Aorta (tissue), 5 donors: Measurements from ENCODE around the gene NKX2-8. TPM values are rescaled to one million over a fixed set of nuclear protein-coding genes. Genes with fewer than 3 reads are reported as not detected.

Experiments
- ATAC-seq: fragments of 200-7000 bp; cut with Tn5 transposase; one replicate; pipeline ENCODE4 v1.9.1; 2022; ENCODE audit warnings: moderate library complexity; ENCODE audit not compliant: low FRiP score
- DNase-seq, 2 donors: peaks; one replicate each; pipeline ENCODE4 v3.0.0-alpha.2; 2020
- H3K27ac ChIP-seq, 2 donors: one replicate each; pipeline ENCODE4 v1.5.1; 2013; ENCODE audit warnings: low read length in 2 of 2, mild to moderate bottlenecking in 2 of 2, moderate library complexity in 2 of 2, control low read depth in 1 of 2, inconsistent platforms in 1 of 2, low read depth in 1 of 2
- H3K27me3 ChIP-seq, 2 donors: one replicate each; pipeline ENCODE4 v1.6.1; 2013; ENCODE audit warnings: control low read depth in 1 of 2, low read length in 1 of 2, mild to moderate bottlenecking in 1 of 2, moderate library complexity in 1 of 2; ENCODE audit not compliant: insufficient read depth in 2 of 2, control insufficient read depth in 1 of 2
- H3K36me3 ChIP-seq, 2 donors: one replicate each; pipeline ENCODE4 v1.6.1; 2013; ENCODE audit warnings: control low read depth in 1 of 2, low read length in 1 of 2, mild to moderate bottlenecking in 1 of 2; ENCODE audit not compliant: insufficient read depth in 2 of 2, control insufficient read depth in 1 of 2
- H3K4me1 ChIP-seq, 2 donors: one replicate each; pipeline ENCODE4 v1.6.1; 2013; ENCODE audit warnings: low read length in 2 of 2, control low read depth in 1 of 2, mild to moderate bottlenecking in 1 of 2, moderate library complexity in 1 of 2; ENCODE audit not compliant: insufficient read depth in 2 of 2, control insufficient read depth in 1 of 2
- H3K4me3 ChIP-seq, 2 donors: one replicate each; pipeline ENCODE4 v1.5.1; 2013; ENCODE audit warnings: low read length in 2 of 2, control low read depth in 1 of 2, mild to moderate bottlenecking in 1 of 2
- H3K9me3 ChIP-seq: one replicate; pipeline ENCODE4 v1.6.1; 2013; ENCODE audit warnings: mild to moderate bottlenecking, low read length; ENCODE audit not compliant: control insufficient read depth
- WGBS, 2 donors: extraction: QIAGEN DNeasy Blood & Tissue Kit; methylation state at CpG; one replicate each; pipeline ENCODE4 v1.1.7; 2013; 5-methylcytosine and 5-hydroxymethylcytosine counted together
- intact Hi-C, 2 donors: fragments of 100-400 bp; cut with DNase I; formaldehyde crosslinking; loops; one replicate each; pipeline versions ENCODE4 v1.14.2 to v1.15.0; 2022
- long read RNA-seq, 2 donors: library from polyadenylated mRNA; unstranded; transcript quantifications; one replicate each; pipeline ENCODE4 v2.0.0, GENCODE V29; 2020 to 2021
- polyA plus RNA-seq, 2 donors: library from polyadenylated mRNA; stranded (reverse); fragments of 200-250 nt; gene quantifications; one replicate each; pipeline ENCODE4 v1.2.3, GENCODE V29; 2013
- total RNA-seq, 2 donors: library from RNA; stranded (reverse); fragmentation: NEBNext Ultra II Directional; extraction: Animal tissue kit (Norgen Biotek cat#: 25700); gene quantifications; one replicate each; pipeline ENCODE4 v1.2.1, GENCODE V29; 2021
- donor health status: healthy with polysubstance abuse.
- donor health status: Bipolar disorder and iron deficiency.
- donor health status: DM: no; HTN: no; CAD: no.
- donor health status: DM: no; HTN: no; CAD: no.
- donor health status: DM: yes; HTN: yes; CAD: no.

Gene NKX2-8
- total RNA-seq (not detected), polyA plus RNA-seq (not detected)
- long read RNA-seq, donor 1 = 0 reads
- long read RNA-seq, donor 2 = 0 reads

DNA sequence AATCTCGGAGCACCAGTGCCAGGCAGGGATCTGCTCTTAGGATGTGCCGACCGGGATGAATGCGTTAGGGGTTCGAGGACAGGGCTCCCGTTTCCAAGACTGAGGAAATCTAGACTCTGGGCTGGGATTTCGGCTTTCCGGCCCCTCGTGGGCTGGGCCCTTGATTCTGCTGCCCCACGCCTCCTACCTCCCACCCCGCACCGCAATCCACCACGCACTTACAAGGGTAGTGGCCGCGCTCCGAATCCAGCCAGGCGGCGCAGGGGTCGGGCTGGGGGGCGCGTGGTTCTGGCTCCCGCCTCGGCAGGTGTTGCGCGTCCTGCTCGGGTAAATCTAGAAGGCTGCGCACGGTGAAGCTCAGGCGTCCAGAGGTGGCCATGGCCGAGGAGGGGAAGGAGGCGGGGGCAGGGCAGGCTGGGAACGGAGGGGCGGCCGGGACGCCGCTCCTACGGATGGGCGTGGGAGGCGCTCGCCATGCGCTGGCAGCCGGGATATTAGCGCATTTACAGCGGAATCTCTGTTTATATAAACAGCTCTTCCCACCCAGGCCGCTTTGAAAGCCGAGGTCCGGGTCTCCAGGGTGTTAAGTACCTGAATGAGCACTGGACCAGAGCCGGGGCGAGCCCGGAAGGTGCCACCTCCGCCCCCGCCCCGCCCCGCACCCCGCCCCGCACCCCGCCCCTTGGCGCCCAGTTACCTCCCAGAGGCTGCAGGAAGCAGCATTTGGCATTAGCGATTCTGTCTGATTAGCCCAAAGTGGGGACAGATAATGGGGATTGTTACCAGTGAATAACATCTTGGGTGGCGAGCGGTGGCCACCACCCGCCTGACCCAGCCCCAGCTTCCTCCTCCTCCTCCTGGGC, at the start of gene NKX2-8:
TSS of gene NKX2-8 (minus strand) at position 604 of the 863 bp plus-strand sequence. CDS start at position 379, 225 bp downstream.
- Histone ChIP-seq H3K4me1 (no peaks in the 10 kb centered on the region), H3K9me3 (no peaks in the 10 kb centered on the region), H3K36me3 (no peaks in the 10 kb centered on the region), H3K27me3 (peaks cover 0 to 2% of the 10 kb centered on the region in 2 donors), H3K4me3 (peak within 1 kb of the TSS; percentile 12 to 37), H3K27ac (no peak within 1 kb of the TSS)
- WGBS, 2 donors = 1 to 3% methylated on average over 62 of the region's 62 CpGs
- DNase-seq (no peak), ATAC-seq (no peak)
- intact Hi-C loops = loop anchor here in 1 of 2 donors (5.0 kb wide), 1 partner anchor 1170 kb away; no protein-coding TSS in a partner anchor

DNA sequence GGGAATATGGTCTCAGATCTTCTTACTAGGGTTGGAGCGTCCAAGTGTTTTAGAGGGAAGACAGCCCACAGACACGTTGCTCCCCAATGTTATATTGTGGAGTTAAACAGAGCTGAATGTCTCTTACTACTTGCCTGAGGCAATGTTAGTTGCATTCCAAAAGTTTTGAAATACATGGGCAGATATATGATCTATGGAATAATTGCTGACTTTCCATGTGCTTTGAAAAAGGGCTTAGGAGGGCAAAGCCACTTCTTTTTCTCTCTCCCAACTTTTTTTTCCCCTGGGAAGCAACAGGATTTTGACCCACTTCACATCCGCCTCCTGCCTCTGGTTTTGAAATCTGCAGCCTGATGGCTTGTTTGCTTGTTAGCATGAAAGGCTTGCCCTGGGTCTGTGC, 45.6 kb upstream of the NKX2-8 start:
- no peak for DNase-seq
- WGBS, 2 donors = 56 to 63% methylated on average over 3 of the region's 3 CpGs
- H3K27me3 ChIP-seq = peaks cover 0 to 3% of the 10 kb centered on the region in 2 donors
- H3K4me1 ChIP-seq = no peaks in the 10 kb centered on the region
- ATAC-seq = no peak
- H3K4me3 ChIP-seq = no peak overlapping the region
- intact Hi-C loops = no loop called here
- no peak overlapping the region for H3K27ac ChIP-seq
- H3K36me3 ChIP-seq = no peaks in the 10 kb centered on the region
- no peaks in the 10 kb centered on the region for H3K9me3 ChIP-seq

DNA sequence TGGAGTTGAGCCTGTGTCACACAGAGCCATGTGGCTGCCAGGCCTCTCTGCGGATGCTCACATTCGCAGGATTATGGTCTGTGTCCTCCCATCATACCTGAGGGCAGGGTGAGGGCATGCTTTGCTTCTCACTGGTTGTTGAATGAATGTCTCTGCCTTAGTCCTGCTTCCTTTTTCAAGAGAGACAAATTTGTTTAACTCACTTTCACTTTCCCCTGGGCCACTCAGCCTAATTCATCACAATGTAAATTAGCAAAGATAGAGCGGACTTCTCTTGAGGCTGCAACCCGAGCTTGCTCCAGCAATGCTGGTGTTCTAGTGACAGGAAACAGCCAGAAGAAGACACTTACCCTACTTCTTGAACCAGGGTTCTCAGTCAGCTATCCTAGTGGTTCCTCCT, 43.7 kb upstream of the NKX2-8 start:
- Histone ChIP-seq H3K36me3 (no peaks in the 10 kb centered on the region), H3K4me3 (no peak overlapping the region), H3K9me3 (no peaks in the 10 kb centered on the region), H3K27me3 (peaks cover 0 to 3% of the 10 kb centered on the region in 2 donors), H3K4me1 (no peaks in the 10 kb centered on the region), H3K27ac (no peak overlapping the region)
- no peak for ATAC-seq
- no peak for DNase-seq
- WGBS, 2 donors = 64 to 80% methylated on average over 4 of the region's 4 CpGs
- intact Hi-C loops = no loop called here

DNA sequence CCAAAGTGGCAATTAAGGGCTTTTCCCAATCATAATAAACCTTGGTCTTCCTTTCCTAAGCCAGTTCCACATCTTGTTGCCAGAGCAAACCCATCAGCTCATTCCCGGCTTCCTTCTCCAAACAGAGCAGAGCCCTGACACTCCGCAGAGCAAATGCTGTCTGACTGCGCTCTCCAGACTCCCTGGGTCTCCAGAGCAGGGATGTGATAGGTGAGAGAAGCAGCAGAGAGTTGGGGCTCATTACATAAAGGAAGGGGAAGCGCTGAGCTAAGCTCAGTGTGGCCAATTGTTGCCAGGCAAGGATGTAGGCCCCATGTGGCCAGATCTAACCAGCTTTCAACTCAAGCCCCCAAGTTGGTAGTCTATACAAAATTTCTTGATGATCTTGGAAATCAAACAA, 43.0 kb upstream of the NKX2-8 start:
- DNase-seq (no peak), ATAC-seq (no peak)
- no peaks in the 10 kb centered on the region for H3K4me1 ChIP-seq
- 77 to 80% methylated on average over 4 of the region's 4 CpGs for WGBS, 2 donors
- no peak overlapping the region for H3K4me3 ChIP-seq
- no peaks in the 10 kb centered on the region for H3K9me3 ChIP-seq
- no peak overlapping the region for H3K27ac ChIP-seq
- intact Hi-C loops = no loop called here
- H3K27me3 ChIP-seq = peaks cover 0 to 3% of the 10 kb centered on the region in 2 donors
- no peaks in the 10 kb centered on the region for H3K36me3 ChIP-seq

DNA sequence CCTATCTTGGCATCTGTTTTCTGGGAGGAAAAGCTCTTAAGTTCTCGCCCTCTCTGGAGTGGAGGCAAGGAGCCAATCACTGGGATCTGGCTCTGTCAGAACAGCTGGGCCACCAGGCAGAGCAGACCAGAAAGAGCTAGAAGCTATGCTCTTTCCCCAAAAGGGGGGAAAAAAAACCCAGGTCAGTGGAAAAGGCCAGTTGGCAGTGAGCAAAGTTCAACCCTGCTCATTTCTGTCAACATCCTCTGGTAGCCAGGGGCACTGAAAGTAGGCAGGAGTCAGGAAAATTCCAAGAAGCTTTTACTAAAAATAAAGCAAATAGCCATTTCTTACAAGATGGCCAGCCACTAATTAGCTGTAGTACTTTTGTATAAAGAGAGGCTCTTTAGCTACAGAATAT, 42.6 kb upstream of the NKX2-8 start:
- Histone ChIP-seq H3K27ac (no peak overlapping the region), H3K9me3 (no peaks in the 10 kb centered on the region), H3K4me3 (no peak overlapping the region), H3K4me1 (no peaks in the 10 kb centered on the region), H3K27me3 (peaks cover 0 to 3% of the 10 kb centered on the region in 2 donors), H3K36me3 (no peaks in the 10 kb centered on the region)
- ATAC-seq (no peak), DNase-seq (no peak)
- 81% methylated on average over 1 of the region's 1 CpG for WGBS, 2 donors
- intact Hi-C loops = no loop called here

DNA sequence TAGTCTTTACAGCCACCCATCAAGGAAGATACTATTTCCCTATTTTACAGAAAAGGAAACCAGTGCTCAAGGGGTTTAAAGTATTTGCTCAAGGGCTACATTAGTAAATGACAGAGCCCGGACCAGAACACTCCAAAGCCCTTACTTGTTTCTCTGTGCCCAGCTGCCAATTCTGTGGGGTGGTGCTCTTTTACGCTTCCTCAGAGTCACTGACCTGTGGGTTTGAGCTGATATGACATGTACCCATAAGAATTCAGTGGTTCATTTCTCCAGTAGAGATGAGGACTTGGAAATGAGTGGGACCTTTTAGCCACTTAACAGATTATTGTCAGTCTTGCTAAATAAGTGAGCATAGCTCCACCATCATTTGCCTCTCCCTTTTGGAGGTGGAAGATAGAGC, 37.4 kb upstream of the NKX2-8 start:
- H3K4me3 ChIP-seq = no peak overlapping the region
- ATAC-seq = no peak
- intact Hi-C loops = no loop called here
- H3K36me3 ChIP-seq = no peaks in the 10 kb centered on the region
- DNase-seq = no peak
- H3K27ac ChIP-seq = no peak overlapping the region
- WGBS, 2 donors = 75 to 76% methylated on average over 2 of the region's 2 CpGs
- H3K9me3 ChIP-seq = no peaks in the 10 kb centered on the region
- peaks cover 0 to 1% of the 10 kb centered on the region in 2 donors for H3K27me3 ChIP-seq
- no peaks in the 10 kb centered on the region for H3K4me1 ChIP-seq

DNA sequence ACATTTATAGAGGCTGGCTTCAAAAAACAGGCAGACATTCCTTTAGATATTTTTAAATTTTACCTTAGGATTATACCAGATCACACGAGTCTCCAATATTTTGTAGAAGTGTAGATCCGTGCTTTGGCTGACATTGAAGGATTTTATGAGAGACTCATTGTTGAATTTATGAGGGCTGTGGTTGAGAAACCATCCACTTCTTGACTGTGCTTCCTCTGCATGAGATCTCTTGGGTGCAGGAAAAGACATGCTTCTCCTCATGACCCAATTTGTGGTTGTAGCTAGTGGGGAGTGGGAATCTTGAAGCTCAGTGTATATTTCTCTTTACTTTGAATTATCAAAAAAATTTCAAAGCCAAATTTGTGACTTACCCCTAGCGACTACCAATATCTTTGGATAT, 36.7 kb upstream of the NKX2-8 start:
- intact Hi-C loops = no loop called here
- H3K9me3 ChIP-seq = no peaks in the 10 kb centered on the region
- H3K36me3 ChIP-seq = no peaks in the 10 kb centered on the region
- peaks cover 0 to 1% of the 10 kb centered on the region in 2 donors for H3K27me3 ChIP-seq
- DNase-seq = no peak
- no peak for ATAC-seq
- no peak overlapping the region for H3K27ac ChIP-seq
- H3K4me1 ChIP-seq = no peaks in the 10 kb centered on the region
- H3K4me3 ChIP-seq = no peak overlapping the region
- 47 to 57% methylated on average over 3 of the region's 3 CpGs for WGBS, 2 donors

DNA sequence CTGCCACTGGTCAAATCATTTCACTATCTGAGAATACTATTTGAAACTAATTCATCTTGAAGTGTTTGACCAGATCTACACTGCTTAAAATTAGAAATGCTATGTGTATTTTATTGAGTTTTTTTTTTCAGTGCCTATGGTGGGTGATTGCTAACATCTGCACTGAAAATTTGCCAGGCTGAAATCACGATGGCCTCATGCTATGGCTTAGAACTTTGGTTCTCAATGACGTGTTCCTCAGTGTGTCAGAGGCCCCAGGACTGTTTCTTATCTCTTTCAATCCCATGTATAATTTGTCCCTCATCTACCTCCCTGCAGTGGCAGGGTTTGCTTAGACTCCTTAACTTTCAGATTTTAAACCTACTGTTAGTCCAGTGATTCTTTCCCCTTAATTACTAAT, 36.2 kb upstream of the NKX2-8 start:
- no peaks in the 10 kb centered on the region for H3K9me3 ChIP-seq
- intact Hi-C loops = no loop called here
- no peak for DNase-seq
- peaks cover 0 to 1% of the 10 kb centered on the region in 2 donors for H3K27me3 ChIP-seq
- no peaks in the 10 kb centered on the region for H3K36me3 ChIP-seq
- 6 to 10% methylated on average over 2 of the region's 2 CpGs for WGBS, 2 donors
- no peak overlapping the region for H3K4me3 ChIP-seq
- no peak overlapping the region for H3K27ac ChIP-seq
- ATAC-seq = no peak
- no peaks in the 10 kb centered on the region for H3K4me1 ChIP-seq

DNA sequence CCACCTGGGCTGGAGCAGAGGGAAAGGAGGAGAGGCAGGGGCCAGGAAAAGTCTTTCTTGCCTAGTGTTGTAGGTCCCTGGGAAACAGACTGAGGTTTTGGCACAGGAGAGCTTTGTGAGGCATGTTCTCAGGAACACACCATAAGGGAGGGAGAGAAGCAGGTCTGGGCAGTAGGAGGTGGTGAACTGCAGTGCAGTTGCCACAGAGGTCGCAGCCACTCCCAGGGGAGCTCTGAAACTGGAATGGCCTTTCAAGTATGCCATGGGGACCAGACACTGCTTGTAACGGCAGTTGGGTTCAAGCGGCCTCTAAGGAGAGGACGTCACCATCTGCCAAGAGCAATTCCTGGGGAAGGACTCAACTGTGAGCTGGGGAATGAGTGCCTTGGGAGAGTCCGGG, 35.4 kb upstream of the NKX2-8 start:
- Histone ChIP-seq H3K27ac (no peak overlapping the region), H3K4me3 (no peak overlapping the region), H3K9me3 (no peaks in the 10 kb centered on the region), H3K36me3 (no peaks in the 10 kb centered on the region), H3K27me3 (no peaks in the 10 kb centered on the region), H3K4me1 (no peaks in the 10 kb centered on the region)
- DNase-seq = no peak
- peak; percentile 26 for ATAC-seq
- WGBS, 2 donors = 16 to 28% methylated on average over 5 of the region's 5 CpGs
- intact Hi-C loops = no loop called here
